ENCODE measurements around the gene PYCARD.

Gene PYCARD

DNA sequence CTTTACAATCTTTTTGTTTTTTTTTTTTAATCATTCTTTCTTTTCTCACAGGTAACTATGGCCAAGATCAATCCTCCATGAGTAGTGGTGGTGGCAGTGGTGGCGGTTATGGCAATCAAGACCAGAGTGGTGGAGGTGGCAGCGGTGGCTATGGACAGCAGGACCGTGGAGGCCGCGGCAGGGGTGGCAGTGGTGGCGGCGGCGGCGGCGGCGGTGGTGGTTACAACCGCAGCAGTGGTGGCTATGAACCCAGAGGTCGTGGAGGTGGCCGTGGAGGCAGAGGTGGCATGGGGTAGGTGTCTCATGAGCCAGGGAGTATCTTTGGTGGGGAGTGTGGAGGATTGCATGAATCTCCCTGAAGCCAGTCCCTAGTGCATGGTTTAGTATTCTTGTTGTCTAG lies 17.7 kb downstream of the PYCARD start:
- no peaks in the 10 kb centered on the region for H3K9me3 Mint-ChIP-seq
- peaks cover 86% of the 10 kb centered on the region for H3K36me3 Mint-ChIP-seq (ENCODE audit: low read depth)
- DNase-seq = no peak
- peak overlapping the region; percentile 87 for H3K27ac Mint-ChIP-seq
- H3K4me3 Mint-ChIP-seq = peak overlapping the region; percentile 29
- no peaks in the 10 kb centered on the region for H3K27me3 Mint-ChIP-seq (ENCODE audit: low read depth, poor library complexity)
- TF ChIP-seq, protein P1, sequence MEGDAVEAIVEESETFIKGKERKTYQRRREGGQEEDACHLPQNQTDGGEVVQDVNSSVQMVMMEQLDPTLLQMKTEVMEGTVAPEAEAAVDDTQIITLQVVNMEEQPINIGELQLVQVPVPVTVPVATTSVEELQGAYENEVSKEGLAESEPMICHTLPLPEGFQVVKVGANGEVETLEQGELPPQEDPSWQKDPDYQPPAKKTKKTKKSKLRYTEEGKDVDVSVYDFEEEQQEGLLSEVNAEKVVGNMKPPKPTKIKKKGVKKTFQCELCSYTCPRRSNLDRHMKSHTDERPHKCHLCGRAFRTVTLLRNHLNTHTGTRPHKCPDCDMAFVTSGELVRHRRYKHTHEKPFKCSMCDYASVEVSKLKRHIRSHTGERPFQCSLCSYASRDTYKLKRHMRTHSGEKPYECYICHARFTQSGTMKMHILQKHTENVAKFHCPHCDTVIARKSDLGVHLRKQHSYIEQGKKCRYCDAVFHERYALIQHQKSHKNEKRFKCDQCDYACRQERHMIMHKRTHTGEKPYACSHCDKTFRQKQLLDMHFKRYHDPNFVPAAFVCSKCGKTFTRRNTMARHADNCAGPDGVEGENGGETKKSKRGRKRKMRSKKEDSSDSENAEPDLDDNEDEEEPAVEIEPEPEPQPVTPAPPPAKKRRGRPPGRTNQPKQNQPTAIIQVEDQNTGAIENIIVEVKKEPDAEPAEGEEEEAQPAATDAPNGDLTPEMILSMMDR (IDR thresholded peaks at IDR 0.05) = no peak
- peaks cover 65% of the 10 kb centered on the region for H3K4me1 Mint-ChIP-seq

DNA sequence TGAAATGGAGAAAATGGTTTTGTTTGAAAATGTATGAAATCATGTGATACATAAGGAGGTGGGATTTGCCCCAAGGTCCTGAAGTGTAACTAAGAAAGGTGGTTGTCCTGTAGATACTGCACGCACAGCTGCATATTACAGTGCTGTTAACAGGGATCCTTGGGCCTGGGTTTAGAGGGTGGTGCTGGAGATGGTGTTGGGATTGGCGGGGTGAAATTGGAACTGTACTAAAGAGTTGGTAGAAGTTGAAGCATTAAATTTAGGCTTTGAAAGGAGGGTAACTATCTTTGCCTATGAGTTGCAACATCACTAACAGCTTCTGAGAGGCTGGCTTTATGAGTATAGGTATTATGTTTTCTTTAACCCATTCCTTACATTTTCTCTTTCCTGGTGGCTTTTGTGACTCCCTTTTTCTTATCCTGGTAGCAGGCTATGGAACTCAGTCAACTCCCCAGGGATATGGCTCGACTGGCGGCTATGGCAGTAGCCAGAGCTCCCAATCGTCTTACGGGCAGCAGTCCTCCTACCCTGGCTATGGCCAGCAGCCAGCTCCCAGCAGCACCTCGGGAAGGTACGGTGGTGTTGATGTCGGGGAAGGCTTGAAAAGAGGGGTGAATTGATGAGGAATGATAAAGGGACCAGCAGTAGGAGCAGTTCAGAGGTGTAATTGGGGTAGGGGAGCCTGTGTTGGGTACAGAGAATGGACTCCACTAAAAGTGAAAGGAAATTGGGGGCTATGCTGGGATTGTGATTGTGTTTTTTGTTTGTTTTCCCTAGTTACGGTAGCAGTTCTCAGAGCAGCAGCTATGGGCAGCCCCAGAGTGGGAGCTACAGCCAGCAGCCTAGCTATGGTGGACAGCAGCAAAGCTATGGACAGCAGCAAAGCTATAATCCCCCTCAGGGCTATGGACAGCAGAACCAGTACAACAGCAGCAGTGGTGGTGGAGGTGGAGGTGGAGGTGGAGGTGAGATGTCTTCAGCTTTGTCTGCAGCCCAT lies 18.8 kb downstream of the PYCARD start:
- DNase-seq = no peak
- H3K27ac Mint-ChIP-seq = peak overlapping the region; percentile 74
- H3K36me3 Mint-ChIP-seq (ENCODE audit: low read depth) = peaks cover 74% of the 10 kb centered on the region
- TF ChIP-seq, protein P1 (IDR thresholded peaks at IDR 0.05) = no peak
- H3K9me3 Mint-ChIP-seq = no peaks in the 10 kb centered on the region
- no peaks in the 10 kb centered on the region for H3K27me3 Mint-ChIP-seq (ENCODE audit: low read depth, poor library complexity)
- peak overlapping the region; percentile 99 for H3K4me3 Mint-ChIP-seq
- peaks cover 69% of the 10 kb centered on the region for H3K4me1 Mint-ChIP-seq

DNA sequence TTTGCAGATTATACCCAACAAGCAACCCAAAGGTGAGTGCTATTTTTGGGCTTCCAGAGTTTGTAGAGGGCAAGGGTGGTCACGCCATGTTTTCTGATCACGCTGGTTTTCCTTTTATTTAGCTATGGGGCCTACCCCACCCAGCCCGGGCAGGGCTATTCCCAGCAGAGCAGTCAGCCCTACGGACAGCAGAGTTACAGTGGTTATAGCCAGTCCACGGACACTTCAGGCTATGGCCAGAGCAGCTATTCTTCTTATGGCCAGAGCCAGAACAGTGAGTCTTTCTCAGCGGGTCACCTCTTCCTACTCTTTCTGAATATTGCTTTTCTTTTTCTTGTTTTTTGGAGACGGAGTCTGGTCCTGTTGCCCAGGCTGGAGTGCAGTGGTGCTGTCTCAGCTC lies 20.2 kb downstream of the PYCARD start:
- peaks cover 61% of the 10 kb centered on the region for H3K36me3 Mint-ChIP-seq (ENCODE audit: low read depth)
- peak overlapping the region; percentile 99 for H3K4me3 Mint-ChIP-seq
- no peak for DNase-seq
- H3K27me3 Mint-ChIP-seq (ENCODE audit: low read depth, poor library complexity) = no peaks in the 10 kb centered on the region
- no peaks in the 10 kb centered on the region for H3K9me3 Mint-ChIP-seq
- peaks cover 65% of the 10 kb centered on the region for H3K4me1 Mint-ChIP-seq
- peak overlapping the region; percentile 75 for H3K27ac Mint-ChIP-seq
- TF ChIP-seq, protein P1 (IDR thresholded peaks at IDR 0.05) = no peak

DNA sequence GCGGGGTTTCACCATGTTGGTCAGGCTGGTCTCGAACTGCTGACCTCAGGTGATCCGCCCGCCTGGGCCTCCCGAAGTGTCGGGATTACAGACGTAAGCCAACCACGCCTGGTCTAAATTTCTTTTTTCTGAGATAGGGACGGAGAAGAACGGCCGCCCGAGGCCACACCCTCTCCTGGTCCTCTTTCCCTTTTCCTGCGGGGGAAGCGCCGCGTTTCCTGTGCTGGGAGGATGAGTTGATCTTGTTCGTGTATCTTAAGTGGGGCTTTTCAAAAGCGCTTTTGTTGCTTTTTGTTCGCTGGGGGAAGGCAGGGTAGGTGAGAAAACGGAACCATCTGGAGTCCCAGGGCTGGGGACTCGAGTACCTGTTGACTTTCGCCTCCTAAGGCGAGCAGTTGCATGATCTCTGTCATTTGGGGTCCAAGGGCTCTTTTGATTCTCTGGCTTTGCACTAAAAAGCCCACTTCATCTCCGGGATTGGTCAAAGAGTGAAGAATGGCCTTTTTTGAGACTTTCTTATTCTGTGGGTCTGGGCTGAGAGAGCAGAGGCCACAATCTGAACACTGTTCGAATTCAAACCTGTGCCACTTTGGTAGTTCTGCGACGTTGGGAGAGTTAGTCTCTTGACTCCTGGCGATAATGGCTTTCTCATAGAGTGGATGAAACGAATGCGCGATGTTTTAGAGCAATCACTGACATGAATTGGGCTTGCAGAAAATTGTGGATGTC lies 21.3 kb downstream of the PYCARD start:
- DNase-seq = peak; percentile 37
- peak overlapping the region; percentile 98 for H3K27ac Mint-ChIP-seq
- H3K4me3 Mint-ChIP-seq = peak overlapping the region; percentile 99
- peaks cover 60% of the 10 kb centered on the region for H3K4me1 Mint-ChIP-seq
- H3K36me3 Mint-ChIP-seq (ENCODE audit: low read depth) = peaks cover 50% of the 10 kb centered on the region
- TF ChIP-seq, protein P1 (IDR thresholded peaks at IDR 0.05) = no peak
- H3K27me3 Mint-ChIP-seq (ENCODE audit: low read depth, poor library complexity) = no peaks in the 10 kb centered on the region
- H3K9me3 Mint-ChIP-seq = no peaks in the 10 kb centered on the region

DNA sequence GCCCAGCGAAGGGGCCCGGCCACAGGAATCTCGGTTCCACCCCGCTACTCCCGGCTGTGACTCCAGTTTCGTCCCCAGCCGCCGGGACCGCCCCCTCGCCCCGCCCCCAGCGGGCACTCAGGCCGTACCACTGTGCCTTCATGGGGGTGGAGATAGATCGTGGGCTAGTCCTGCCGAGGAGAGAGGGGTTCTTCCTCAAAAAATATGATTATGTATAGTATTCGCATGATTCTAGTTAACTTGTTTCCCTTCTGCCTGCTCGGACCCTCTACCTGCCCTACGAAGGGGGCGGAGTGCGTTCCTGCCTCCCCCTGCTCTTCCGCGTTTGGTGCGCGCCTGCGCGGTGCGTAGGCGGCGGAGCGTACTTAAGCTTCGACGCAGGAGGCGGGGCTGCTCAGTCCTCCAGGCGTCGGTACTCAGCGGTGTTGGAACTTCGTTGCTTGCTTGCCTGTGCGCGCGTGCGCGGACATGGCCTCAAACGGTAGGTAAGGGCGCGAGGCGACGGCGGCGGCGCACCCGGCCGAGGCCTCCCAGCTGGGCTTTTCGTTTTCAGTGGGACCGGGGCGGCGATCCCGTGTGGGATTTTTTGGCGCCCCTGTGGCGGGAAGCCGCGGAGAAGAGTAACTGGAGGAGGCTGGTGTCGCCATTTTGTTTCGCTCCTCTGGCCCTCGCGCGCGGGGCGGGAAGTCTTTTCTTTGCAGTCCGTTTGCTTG lies 22.7 kb downstream of the PYCARD start, which contains the start of gene FUS:
Gene FUS (plus strand): TSS at position 393 of the 713 bp plus-strand sequence. CDS start 76 bp downstream, at position 469.
- H3K4me3 Mint-ChIP-seq = peak within 1 kb of the TSS; percentile 99
- no peaks in the 10 kb centered on the region for H3K9me3 Mint-ChIP-seq
- no peaks in the 10 kb centered on the region for H3K27me3 Mint-ChIP-seq (ENCODE audit: low read depth, poor library complexity)
- peak; percentile 92 for DNase-seq
- peaks cover 36% of the 10 kb centered on the region for H3K36me3 Mint-ChIP-seq (ENCODE audit: low read depth)
- TF ChIP-seq, protein P1 (IDR thresholded peaks at IDR 0.05) = no peak
- H3K27ac Mint-ChIP-seq = peak within 1 kb of the TSS; percentile 100
- peaks cover 50% of the 10 kb centered on the region for H3K4me1 Mint-ChIP-seq

Data from nephron progenitor cell (in vitro differentiated cells).